ENCODE results near the gene ARHGAP6.
"Not testable (repeated sequence)": the region's sequence is repeated elsewhere in the genome, so short reads cannot be mapped to it uniquely, and the experiment has no call there.

Gene ARHGAP6

DNA sequence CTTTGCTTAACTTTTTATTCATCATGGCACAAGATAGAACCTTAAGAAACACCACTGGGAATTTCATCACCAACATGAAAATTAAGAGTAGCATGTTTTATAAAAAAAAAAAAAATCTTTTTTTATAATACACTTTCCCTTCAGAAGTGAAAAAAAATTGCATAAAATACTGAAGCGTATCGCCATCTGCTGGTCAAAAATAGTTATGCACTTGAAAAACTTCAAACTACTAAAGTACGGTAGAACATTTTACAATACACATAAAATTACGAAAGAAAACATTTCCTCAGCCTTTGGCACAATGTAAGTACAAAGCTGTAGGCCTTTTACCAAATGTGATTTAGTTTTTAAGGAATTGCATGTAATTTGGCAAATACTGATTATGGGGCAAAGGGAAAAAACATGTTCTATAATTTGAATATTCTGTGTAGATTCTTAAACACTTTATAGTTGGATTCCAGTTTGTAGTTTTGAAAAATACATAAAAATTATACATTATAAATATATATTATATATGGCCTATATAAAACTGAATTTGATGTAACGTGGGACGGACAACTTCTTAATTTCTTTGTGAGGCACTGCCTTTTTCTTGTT is 528.1 kb downstream of the ARHGAP6 start:
- TF ChIP-seq, protein P1, sequence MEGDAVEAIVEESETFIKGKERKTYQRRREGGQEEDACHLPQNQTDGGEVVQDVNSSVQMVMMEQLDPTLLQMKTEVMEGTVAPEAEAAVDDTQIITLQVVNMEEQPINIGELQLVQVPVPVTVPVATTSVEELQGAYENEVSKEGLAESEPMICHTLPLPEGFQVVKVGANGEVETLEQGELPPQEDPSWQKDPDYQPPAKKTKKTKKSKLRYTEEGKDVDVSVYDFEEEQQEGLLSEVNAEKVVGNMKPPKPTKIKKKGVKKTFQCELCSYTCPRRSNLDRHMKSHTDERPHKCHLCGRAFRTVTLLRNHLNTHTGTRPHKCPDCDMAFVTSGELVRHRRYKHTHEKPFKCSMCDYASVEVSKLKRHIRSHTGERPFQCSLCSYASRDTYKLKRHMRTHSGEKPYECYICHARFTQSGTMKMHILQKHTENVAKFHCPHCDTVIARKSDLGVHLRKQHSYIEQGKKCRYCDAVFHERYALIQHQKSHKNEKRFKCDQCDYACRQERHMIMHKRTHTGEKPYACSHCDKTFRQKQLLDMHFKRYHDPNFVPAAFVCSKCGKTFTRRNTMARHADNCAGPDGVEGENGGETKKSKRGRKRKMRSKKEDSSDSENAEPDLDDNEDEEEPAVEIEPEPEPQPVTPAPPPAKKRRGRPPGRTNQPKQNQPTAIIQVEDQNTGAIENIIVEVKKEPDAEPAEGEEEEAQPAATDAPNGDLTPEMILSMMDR (IDR thresholded peaks at IDR 0.05), result peak; percentile 62
- Histone ChIP-seq H3K27ac (no peak overlapping the region), H3K4me3 (no peak overlapping the region)
- no peak for DNase-seq (ENCODE audit: low spot score)

DNA sequence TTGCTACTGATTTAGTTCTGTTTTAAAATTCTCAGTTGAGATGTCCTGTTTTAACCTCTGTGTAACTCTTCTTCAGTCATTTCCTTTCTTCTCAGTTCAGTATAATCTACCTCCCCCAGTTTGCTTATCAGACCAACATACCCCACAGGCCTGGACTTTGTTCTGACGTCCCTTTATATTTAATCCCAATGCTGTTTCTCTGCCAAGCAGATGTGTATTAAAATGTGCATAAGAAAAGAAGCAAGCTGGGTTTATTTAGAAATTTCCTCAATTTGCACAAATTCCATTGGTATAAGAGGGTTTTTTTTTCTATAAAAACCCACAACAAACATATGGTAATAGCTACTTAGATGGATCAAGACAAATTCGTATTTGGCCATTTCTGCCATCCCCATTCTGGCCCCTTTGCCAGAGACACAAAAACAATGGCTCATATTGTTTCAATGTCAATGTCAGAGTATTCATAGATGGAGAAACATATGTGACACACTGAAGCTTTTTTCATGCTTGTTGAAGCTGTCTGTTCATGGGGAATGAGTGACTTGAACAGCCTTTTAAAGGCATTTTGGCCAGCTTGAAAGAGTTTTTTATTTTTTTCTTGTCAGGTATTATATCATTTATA is 530.0 kb downstream of the ARHGAP6 start:
- TF ChIP-seq, protein P1 (IDR thresholded peaks at IDR 0.05), result no peak
- Histone ChIP-seq H3K4me3 (no peak overlapping the region), H3K27ac (no peak overlapping the region)
- no peak for DNase-seq (ENCODE audit: low spot score)

DNA sequence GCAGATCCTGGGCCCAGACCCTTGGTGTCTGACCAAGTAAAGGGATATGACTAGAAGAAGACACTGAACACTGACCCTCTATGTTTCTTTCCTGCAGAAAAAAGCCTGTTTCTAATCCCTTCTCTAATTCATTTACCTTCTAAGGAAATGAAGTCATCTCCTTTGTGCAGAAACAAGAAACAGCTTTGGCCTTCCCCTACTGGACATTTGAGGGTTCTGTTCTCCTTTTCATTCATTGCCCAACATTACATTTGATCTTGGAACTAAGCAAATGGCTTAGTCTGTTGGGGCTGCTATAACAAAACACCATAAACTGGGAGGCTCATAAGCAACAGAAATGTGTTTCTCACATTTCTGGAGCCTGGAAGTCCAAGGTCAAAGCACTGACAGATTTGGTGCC is 534.6 kb downstream of the ARHGAP6 start:
- TF ChIP-seq, protein P1 (IDR thresholded peaks at IDR 0.05), result no peak
- DNase-seq (ENCODE audit: low spot score), result no peak
- Histone ChIP-seq H3K27ac (no peak overlapping the region), H3K4me3 (no peak overlapping the region)

DNA sequence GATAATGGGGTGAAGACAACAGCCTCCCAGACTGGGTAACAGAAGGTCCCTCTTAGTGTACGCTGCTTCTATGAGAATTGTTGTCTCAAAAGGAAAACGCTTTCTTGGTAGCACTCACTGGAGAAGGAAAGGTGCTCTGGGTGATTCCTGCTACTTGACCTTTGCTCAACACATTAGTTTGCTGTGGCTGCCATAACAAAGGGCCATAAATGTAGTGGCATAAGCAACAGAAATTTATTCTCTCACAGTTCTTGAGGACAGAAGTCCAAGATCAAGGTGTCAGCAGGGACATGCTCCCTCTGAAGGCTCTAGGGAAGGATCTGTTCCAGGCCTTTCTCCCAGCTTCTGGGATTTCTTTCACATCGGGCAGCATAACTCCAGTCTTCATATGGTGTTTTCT is 535.6 kb downstream of the ARHGAP6 start:
- no peak for DNase-seq (ENCODE audit: low spot score)
- Histone ChIP-seq H3K4me3 (no peak overlapping the region), H3K27ac (no peak overlapping the region)
- TF ChIP-seq, protein P1 (IDR thresholded peaks at IDR 0.05), result no peak

DNA sequence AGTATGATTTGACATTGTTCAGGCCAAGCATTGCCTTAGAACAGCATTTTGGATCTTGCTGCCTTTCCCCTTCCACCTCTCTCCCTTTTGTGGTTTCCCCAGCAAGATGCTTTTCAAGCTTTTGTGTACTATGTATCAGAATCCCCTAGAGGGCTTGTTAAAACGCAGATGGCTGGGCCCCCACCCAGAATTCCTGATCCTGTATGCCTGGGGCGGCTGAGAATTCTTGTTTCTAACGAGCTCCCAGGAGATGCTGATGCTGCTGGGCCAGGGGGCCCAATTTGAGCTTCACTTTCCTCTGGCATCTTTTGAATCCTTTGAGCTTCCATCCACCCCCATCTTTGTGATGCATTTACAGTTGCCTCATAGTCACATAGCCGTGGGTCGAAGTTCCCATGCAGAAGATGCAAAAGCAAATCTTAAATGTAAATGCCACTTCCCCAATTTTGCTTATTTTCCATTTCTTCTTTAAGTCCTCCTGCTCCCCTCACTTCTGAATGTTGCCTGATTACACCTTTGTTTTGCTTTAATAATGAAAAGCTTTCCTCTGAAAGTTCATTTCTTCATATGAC is 536.1 kb downstream of the ARHGAP6 start:
- no peak overlapping the region for H3K27ac ChIP-seq
- TF ChIP-seq, protein P1 (IDR thresholded peaks at IDR 0.05), result no peak
- no peak for DNase-seq (ENCODE audit: low spot score)
- no peak overlapping the region for H3K4me3 ChIP-seq

DNA sequence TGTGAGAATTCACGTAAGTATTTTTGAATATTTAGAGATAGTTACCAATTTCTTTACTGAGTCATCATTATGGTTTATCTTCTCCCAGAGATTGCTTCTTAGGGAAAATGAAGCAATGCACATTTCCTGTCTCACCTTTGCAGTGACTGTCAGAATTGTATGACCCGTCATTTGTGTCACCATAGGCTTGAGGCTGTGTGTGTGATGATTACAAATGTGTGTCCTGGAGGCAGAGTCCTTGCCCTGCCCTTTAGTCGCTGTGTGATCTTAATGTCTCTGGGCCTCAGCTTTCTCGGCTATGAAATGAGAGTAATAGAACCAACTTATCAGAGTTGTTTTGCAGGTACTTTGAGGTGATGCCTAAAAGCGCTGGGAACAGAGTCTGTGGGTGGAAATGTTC is 540.7 kb downstream of the ARHGAP6 start:
- no peak overlapping the region for H3K27ac ChIP-seq
- TF ChIP-seq, protein P1 (IDR thresholded peaks at IDR 0.05), result no peak
- no peak overlapping the region for H3K4me3 ChIP-seq
- DNase-seq (ENCODE audit: low spot score), result no peak

DNA sequence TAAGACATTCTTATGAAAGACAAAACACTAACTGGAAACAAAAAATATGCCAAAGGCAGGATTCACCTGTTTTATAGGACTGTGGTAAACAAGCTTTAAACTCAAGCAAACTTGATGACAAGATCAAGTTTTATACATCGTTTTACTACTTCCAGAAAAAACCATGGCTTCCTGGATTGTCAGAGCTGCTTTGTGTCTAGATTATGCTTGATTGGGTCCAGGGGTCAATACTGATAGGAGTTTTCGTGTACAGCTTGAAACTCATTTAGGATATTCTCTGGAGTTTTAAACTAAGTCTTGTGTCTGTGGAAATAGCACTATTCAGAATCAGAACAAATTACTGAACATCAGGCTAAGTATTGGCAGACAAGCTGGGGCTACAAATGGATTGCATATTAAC is 541.6 kb downstream of the ARHGAP6 start:
- Histone ChIP-seq H3K27ac (no peak overlapping the region), H3K4me3 (no peak overlapping the region)
- TF ChIP-seq, protein P1 (IDR thresholded peaks at IDR 0.05), result no peak
- no peak for DNase-seq (ENCODE audit: low spot score)

DNA sequence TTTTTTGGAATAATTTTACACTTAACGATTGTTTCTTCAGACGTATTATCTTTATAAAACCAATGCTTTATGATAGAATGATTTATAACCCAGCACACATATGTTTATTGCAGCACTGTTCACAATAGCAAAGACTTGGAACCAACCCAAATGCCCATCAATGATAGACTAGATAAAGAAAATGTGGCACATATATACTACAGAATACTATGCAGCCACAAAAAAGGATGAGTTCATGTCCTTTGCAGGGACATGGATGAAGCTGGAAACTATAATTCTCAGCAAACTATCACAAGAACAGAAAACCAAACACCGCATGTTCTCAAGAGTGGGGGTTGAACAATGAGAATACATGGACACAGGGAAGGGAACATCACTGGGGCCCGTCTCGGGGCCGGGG is 542.6 kb downstream of the ARHGAP6 start:
- not testable (repeated sequence) for H3K27ac ChIP-seq; DNase-seq (ENCODE audit: low spot score); H3K4me3 ChIP-seq
